Fibroblast of mammary gland (primary cell): ENCODE measurements around the gene MYF6.

Source experiments
- DNase-seq: peaks from one replicate; pipeline ENCODE4 v3.0.0-alpha.2; 2010; ENCODE audit warnings: low read depth
- H3K4me3 ChIP-seq: 2 replicates; pipeline ENCODE4 v1.5.1; 2011; ENCODE audit warnings: low read depth, mild to moderate bottlenecking, low read length, moderate library complexity; ENCODE audit not compliant: control insufficient read depth
- CTCF ChIP-seq: conservative IDR thresholded peaks from 2 replicates; pipeline ENCODE4 v1.5.1; 2011; ENCODE audit warnings: low read depth, low read length, inconsistent platforms; ENCODE audit not compliant: control insufficient read depth, insufficient read depth

The MYF6 gene

DNA sequence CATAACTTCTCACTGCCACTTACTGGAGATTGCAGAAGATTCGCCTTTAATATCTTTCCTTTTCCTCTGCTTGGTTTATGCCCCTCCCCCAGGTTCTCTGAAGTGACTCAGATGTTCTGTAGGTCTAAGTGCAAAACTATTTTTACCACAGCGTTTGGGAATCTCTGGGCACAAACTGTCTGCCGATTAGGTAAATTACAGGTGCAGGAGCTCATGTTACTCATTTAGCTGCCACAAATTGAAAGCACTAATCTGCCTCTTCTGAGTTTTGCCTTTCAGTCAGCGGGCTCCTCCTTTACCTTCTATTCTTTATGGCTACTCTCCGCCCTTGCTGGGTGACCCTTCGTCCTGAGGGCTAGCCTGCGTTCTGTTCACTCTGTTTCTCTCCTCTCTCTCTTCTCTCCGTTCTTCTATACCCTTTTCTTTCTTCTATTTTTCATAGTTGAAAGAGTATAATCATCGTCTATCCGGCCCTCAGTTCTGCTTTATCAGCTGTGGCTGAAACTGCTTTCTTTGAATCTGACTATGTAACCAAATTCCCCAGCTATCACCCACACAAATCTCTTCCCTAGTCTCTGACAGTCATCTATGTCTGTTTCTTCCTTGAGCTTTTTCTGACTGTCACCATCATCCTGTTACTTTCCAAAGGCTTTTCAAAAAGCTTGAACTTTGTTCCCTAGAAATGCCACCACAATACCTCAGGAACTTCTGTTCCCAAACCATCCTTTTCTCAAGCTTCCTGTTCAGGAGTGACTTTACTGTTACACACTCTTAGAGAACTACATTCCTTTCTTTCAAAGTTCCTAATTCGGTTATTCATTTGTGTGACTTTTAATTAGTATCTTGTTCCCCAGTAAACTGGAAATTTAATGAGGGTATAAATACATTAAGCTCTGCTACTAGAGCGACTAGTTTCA, 4.3 kb upstream of the MYF6 start:
- TF ChIP-seq CTCF, result no peak
- peak; percentile 88 for DNase-seq
- H3K4me3 ChIP-seq, result peak overlapping the region; percentile 7

DNA sequence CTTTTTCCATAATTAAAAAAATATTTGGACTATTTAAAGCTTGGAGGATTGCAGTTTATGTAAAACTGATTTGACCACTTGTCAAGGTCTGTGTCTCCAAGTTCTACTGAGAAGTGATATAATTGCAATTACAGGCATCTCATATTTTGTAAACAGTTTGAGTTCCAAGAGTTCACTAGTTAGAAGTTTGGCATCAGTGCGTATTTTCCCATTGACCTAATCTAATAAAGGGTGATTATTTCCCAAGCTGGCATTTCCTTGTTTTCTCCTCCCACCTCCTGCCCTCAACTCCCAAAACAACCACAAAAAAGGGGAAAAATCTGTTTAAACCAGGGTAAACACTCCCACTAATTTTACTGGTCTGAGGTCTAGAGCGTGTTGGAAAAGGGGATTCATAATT, 3.0 kb upstream of the MYF6 start:
- TF ChIP-seq CTCF, result no peak
- no peak for DNase-seq
- no peak overlapping the region for H3K4me3 ChIP-seq

DNA sequence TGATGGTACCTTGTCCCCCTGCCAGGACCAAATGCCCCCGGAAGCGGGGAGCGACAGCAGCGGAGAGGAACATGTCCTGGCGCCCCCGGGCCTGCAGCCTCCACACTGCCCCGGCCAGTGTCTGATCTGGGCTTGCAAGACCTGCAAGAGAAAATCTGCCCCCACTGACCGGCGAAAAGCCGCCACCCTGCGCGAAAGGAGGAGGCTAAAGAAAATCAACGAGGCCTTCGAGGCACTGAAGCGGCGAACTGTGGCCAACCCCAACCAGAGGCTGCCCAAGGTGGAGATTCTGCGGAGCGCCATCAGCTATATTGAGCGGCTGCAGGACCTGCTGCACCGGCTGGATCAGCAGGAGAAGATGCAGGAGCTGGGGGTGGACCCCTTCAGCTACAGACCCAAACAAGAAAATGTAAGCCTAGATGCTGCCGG, 410 bp downstream of the MYF6 start:
- H3K4me3 ChIP-seq, result no peak overlapping the region
- no peak for TF ChIP-seq CTCF
- DNase-seq, result no peak

DNA sequence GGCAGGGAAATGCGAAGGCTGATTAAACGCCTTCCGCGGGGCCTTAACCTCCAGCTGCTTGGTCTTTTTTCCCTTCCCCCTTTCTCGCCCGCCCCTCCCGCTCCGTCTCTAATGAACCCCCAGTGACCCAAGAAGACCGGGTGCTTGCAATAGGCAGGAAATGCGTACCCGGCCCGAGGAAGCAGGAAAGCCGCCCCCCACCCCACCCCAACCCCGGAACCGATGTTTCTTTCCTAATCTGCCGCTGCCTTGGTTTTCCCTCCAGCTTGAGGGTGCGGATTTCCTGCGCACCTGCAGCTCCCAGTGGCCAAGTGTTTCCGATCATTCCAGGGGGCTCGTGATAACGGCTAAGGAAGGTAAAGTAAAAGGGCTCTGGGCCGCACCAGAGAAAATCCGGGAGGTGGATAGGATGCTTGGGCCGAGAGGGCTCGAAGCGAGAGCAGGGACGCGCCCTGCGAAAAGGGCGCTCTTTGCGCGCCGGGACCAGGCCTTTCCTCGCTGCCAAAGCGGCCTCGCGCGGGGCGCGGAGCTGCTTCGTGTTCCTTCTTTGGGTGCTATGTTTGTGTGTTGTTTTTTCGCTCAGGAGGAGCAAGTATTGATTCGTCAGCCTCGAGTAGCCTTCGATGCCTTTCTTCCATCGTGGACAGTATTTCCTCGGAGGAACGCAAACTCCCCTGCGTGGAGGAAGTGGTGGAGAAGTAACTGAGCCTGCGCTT, 983 bp downstream of the MYF6 start:
- H3K4me3 ChIP-seq, result no peak overlapping the region
- peak; percentile 6 for DNase-seq

DNA sequence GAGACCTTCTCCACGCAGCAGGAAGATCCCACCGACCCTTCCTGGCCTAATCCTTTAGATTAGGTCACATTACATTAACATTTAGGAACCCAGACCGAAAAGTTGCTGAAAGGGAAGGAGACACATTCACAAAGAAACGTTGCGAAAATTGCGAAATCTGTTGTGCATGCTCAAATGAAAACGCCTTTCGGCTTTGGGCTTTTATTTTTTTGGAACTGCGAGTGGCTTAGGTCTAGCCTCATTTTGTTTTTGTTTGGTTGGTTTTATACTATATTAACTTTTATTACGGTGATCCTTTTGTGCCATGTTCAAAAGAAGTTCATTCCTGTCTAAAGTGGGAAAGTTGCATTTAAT, 1.5 kb downstream of the MYF6 start:
- H3K4me3 ChIP-seq, result no peak overlapping the region
- peak; percentile 7 for DNase-seq
- TF ChIP-seq CTCF, result no peak

More for the DNA sequence above, 983 bp downstream of the MYF6 start:
- TF ChIP-seq CTCF, result no peak

- H3K4me3 ChIP-seq, result no peak overlapping the region
- DNase-seq, result no peak
- peak; percentile 36 for TF ChIP-seq CTCF
These were observed 2.6 kb downstream of the MYF6 start for GRCh38 chr12:80709811-80710726.
